Body of pancreas (tissue), 4 donors: ENCODE measurements around the gene EEFSEC.

Experiments used
- POLR2A ChIP-seq, 3 donors: fragments of 450-650 bp; IDR thresholded peaks; one replicate each; pipeline ENCODE4 v1.6.1; 2016; ENCODE audit warnings: antibody characterized with exemption in 3 of 3, mild to moderate bottlenecking in 2 of 3
- TF ChIP-seq, protein P1 (sequence below), 7 experiments: fragments of 450-650 bp in 4 of 7; fragments of 200-600 bp in 3 of 7; sonication (generic) in 3 of 7; IDR thresholded peaks; one replicate each; pipeline ENCODE4 v1.5.1; 2016 to 2019; ENCODE audit warnings: antibody characterized with exemption in 7 of 7

DNA sequence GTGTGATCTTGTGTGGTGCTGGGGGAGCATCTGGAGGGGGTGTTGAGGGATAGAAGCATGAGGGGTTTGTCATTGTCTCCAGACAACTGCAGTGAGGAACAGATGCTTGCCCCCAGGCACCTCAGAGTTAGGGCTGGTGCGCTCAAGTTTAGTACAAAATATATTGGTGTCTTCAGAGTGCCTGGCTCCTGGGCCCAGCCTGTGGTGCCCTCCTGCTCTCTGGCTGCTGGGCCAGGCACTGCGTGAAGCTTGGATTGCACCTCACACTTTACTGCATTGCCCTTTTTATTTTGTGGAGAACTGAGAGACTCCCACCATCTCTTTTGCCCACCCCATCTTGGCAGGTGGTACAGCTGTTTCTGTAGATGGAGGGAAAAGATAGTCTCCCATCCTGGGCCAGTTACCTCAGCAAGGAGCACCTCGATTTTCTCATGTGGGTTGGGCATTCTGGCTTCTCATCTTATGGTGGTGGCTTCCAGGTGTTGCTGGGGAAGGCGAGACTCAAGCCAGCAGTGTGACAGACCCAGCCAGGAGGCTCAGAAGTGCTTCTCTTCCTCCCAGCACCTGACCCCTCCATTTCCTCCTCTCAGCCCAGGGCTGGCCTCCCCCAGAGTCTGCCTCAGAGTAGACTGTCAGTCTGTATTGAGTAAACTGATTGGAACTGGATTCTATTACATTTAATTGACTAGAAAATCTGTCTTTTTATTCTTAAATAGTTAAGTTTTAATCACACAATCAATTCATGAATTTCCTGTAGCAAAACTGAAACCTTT, 173.0 kb downstream of the EEFSEC start:
- TF ChIP-seq, protein P1, sequence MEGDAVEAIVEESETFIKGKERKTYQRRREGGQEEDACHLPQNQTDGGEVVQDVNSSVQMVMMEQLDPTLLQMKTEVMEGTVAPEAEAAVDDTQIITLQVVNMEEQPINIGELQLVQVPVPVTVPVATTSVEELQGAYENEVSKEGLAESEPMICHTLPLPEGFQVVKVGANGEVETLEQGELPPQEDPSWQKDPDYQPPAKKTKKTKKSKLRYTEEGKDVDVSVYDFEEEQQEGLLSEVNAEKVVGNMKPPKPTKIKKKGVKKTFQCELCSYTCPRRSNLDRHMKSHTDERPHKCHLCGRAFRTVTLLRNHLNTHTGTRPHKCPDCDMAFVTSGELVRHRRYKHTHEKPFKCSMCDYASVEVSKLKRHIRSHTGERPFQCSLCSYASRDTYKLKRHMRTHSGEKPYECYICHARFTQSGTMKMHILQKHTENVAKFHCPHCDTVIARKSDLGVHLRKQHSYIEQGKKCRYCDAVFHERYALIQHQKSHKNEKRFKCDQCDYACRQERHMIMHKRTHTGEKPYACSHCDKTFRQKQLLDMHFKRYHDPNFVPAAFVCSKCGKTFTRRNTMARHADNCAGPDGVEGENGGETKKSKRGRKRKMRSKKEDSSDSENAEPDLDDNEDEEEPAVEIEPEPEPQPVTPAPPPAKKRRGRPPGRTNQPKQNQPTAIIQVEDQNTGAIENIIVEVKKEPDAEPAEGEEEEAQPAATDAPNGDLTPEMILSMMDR (IDR thresholded peaks at IDR 0.05): no peak
- no peak for TF ChIP-seq POLR2A (IDR thresholded peaks at IDR 0.05)
